Naive thymus-derived CD8-positive, alpha-beta T cell (primary cell): ENCODE results near the gene DBP. TPM values are rescaled to one million over a fixed set of nuclear protein-coding genes. Genes with fewer than 3 reads are reported as not detected.
A peak's percentile ranks its signal among the peaks of the same experiment; 100 is the strongest.

Experiments
- ATAC-seq, 2 donors: fragments of 150-1000 bp; cut with Tn5 transposase in 1 of 2; sonication (Bioruptor Pico), chemical (Tn5 transposase) in 1 of 2; 1 replicate in 1 of 2; 2 replicates in 1 of 2; pipeline ENCODE4 v1.10.0; 2021; ENCODE audit warnings: mild to moderate bottlenecking in 2 of 2, moderate library complexity in 2 of 2
- POLR2A ChIA-PET: fragments of 350-600 bp; sonication (Branson Sonifier 250); formaldehyde crosslinking; loops from one replicate; lab custom pipeline; 2021; ENCODE audit warnings: antibody characterized with exemption; lab: Charles Lee
- DNase-seq, 10 donors: peaks; one replicate each; pipeline versions ENCODE4 v3.0.0 to v3.0.0-alpha.2; 2020 to 2022
- H3K27ac Mint-ChIP-seq, 10 donors: one replicate each; pipeline ENCODE4 v1.8.0; 2020 to 2022; ENCODE audit warnings: mild to moderate bottlenecking in 10 of 10, mixed read lengths in 10 of 10, moderate library complexity in 4 of 10, inconsistent platforms in 1 of 10
- H3K27me3 Mint-ChIP-seq, 5 donors: one replicate each; pipeline ENCODE4 v1.8.0; 2021 to 2022; ENCODE audit warnings: mixed read lengths in 5 of 5
- H3K36me3 Mint-ChIP-seq, 3 donors: one replicate each; pipeline ENCODE4 v1.8.0; 2020 to 2022; ENCODE audit warnings: mixed read lengths in 3 of 3, mild to moderate bottlenecking in 2 of 3, inconsistent platforms in 1 of 3
- H3K4me1 Mint-ChIP-seq, 4 donors: one replicate each; pipeline ENCODE4 v1.8.0; 2021 to 2022; ENCODE audit warnings: mixed read lengths in 4 of 4
- H3K4me3 Mint-ChIP-seq, 10 donors: one replicate each; pipeline ENCODE4 v1.8.0; 2020 to 2022; ENCODE audit warnings: mild to moderate bottlenecking in 10 of 10, mixed read lengths in 10 of 10, moderate library complexity in 6 of 10, inconsistent platforms in 1 of 10
- H3K9me3 Mint-ChIP-seq, 9 donors: one replicate each; pipeline ENCODE4 v1.8.0; 2020 to 2022; ENCODE audit warnings: mixed read lengths in 9 of 9, mild to moderate bottlenecking in 3 of 9, inconsistent platforms in 1 of 9, moderate library complexity in 1 of 9
- polyA plus RNA-seq, 3 donors: library from polyadenylated mRNA; unstranded; fragments of 300-500 nt; fragmentation: Illumina TruSeq; gene quantifications; one replicate each; pipeline ENCODE4 v1.2.3, GENCODE V29; 2021
- total RNA-seq, 8 experiments: library from RNA in 2 of 8; stranded (reverse) in 2 of 8; gene quantifications; one replicate each; pipeline ENCODE4 v1.2.3 and lab custom pipeline; 2021 to 2026

DBP gene
- total and polyA plus RNA-seq, 5 experiments from 2014 or later: 37.5 to 97.8 (median 63.1) TPM

DNA sequence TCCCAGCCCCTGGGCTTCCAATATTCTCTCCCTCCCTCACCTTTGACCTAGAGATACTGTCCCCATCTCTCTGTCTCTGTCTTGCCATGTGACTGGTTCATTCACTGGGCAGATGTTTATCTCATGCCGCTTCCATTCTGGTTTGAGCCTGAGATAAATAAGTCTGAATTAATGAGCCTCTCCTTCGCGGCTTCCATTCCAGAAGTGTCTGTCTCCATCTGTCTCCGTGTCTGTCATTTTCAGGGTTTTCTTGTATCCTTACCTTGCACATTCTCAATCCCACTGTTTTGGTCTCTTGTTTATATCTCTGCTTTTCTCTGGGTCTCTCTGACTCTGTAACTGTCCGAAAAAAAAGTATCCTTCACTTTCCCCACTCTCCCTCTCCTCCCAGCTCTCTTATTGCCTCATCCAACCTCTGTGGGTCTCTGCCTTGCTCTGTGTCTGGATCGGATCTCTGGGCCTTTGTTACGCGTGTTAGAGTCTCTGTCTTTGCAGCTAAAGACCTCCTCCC, 13.6 kb downstream of the DBP start:
- no peak for ATAC-seq
- POLR2A ChIA-PET: interaction anchor here (0.6 to 3.4 kb wide), 9 partner anchors 10 to 493 kb away, joined by 3 to 37 read pairs (median 5); partner anchors contain the start of genes CA11, DBP, SYNGR4 and TMEM143

DNA sequence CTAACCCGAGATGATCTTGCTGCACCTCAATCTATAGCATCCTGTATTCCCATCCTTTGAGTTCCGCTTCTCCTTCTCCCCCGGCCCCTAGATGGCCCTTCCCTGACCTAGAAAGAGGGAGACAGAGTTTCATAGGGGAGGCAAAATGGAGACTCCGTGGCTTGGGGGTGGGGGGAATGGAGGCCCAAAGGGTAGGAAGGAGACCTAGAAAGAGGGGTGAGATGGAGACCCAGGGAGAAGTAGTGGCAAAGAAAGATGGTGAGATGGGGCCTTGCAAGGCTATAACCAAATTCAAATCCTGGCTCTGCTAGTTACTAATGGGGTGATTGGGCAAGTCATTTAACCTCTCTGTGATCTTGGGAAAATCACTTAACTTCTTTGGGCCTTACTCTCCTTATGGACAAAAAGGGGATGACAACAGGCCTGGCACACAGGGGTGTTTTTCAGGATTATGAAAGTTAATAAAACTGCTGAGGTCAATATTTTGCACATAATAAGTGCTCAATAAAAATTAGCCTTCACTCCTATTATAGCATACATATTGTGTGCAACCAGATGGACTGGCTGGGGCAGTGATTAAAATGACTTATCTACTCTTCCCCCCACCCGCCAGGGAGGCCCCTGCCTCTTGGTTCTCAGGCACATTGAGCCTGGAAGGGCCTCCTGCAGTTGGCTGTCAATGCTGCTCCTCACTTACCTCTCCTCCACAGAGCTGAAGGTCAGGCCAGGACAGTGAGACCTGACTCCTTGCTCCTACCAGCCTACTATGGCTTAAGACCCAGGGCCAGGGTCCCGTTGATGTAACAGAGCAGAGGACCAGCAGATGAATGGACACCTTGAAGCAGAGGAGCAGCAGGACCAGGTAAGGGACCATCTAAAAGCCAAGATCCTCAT, 17.2 kb downstream of the DBP start:
- Mint-ChIP-seq H3K27me3 (no peaks in the 10 kb centered on the region), H3K4me1 (peaks cover 32 to 71% (median 54%) of the 10 kb centered on the region in 4 donors), H3K4me3 (peak overlapping the region; percentile 94 to 99 (median 96)), H3K27ac (peak overlapping the region; percentile 94 to 99 (median 98)), H3K9me3 (no peaks in the 10 kb centered on the region), H3K36me3 (peaks cover 0 to 40% (median 15%) of the 10 kb centered on the region in 3 donors)
- ATAC-seq: no peak
- POLR2A ChIA-PET: interaction anchor here (0.6 to 5.4 kb wide), 27 partner anchors 9 to 875 kb away, joined by 3 to 70 read pairs (median 6); partner anchors contain the start of genes CA11, DBP, GYS1 and KDELR1
- no peak for DNase-seq

More for the DNA sequence above, 13.6 kb downstream of the DBP start:
- Mint-ChIP-seq H3K36me3 (peaks cover 0 to 19% (median 0%) of the 10 kb centered on the region in 3 donors), H3K27me3 (no peaks in the 10 kb centered on the region), H3K4me3 (peak overlapping the region; percentile 80 to 98 (median 87)), H3K27ac (peak overlapping the region; percentile 90 to 98 (median 94)), H3K9me3 (no peaks in the 10 kb centered on the region), H3K4me1 (peaks cover 31 to 58% (median 44%) of the 10 kb centered on the region in 4 donors)
- no peak for DNase-seq

GRCh38 chr19:48618916-48619691, 18.1 kb downstream of the DBP start, which contains the start of the genes RPL18 and SPHK2:
Gene RPL18 (minus strand): TSS chr19:48619178. CDS start chr19:48619143, 35 bp downstream.
Gene SPHK2 (plus strand): TSS chr19:48619506. CDS start chr19:48620515, 1,009 bp downstream.
- Mint-ChIP-seq H3K36me3 (peaks cover 0 to 40% (median 15%) of the 10 kb centered on the region in 3 donors), H3K27me3 (no peaks in the 10 kb centered on the region), H3K9me3 (no peaks in the 10 kb centered on the region), H3K4me1 (peaks cover 28 to 66% (median 47%) of the 10 kb centered on the region in 4 donors), H3K27ac (peak within 1 kb of the TSS; percentile 94 to 99 (median 98)), H3K4me3 (peak within 1 kb of the TSS; percentile 94 to 99 (median 96))
- DNase-seq (peak; percentile 88 to 97 (median 93)), ATAC-seq (peak; percentile 77 to 78)
- POLR2A ChIA-PET: interaction anchor here (0.5 to 5.4 kb wide), 29 partner anchors 8 to 1364 kb away, joined by 3 to 70 read pairs (median 5); partner anchors contain the start of genes CA11, DBP, GYS1 and KDELR1

- Mint-ChIP-seq H3K4me3 (peak overlapping the region; percentile 94 to 99 (median 96)), H3K27ac (peak overlapping the region; percentile 94 to 99 (median 98)), H3K27me3 (no peaks in the 10 kb centered on the region), H3K4me1 (peaks cover 27 to 59% (median 40%) of the 10 kb centered on the region in 4 donors), H3K36me3 (peaks cover 0 to 37% (median 15%) of the 10 kb centered on the region in 3 donors), H3K9me3 (no peaks in the 10 kb centered on the region)
- POLR2A ChIA-PET: interaction anchor here (0.6 to 5.4 kb wide), 17 partner anchors 8 to 1363 kb away, joined by 3 to 70 read pairs (median 7); partner anchors contain the start of genes CA11, DBP, GYS1 and LMTK3
- ATAC-seq: no peak
- DNase-seq: no peak
These were observed 18.8 kb downstream of the DBP start for GRCh38 chr19:48618278-48618915.

DNA sequence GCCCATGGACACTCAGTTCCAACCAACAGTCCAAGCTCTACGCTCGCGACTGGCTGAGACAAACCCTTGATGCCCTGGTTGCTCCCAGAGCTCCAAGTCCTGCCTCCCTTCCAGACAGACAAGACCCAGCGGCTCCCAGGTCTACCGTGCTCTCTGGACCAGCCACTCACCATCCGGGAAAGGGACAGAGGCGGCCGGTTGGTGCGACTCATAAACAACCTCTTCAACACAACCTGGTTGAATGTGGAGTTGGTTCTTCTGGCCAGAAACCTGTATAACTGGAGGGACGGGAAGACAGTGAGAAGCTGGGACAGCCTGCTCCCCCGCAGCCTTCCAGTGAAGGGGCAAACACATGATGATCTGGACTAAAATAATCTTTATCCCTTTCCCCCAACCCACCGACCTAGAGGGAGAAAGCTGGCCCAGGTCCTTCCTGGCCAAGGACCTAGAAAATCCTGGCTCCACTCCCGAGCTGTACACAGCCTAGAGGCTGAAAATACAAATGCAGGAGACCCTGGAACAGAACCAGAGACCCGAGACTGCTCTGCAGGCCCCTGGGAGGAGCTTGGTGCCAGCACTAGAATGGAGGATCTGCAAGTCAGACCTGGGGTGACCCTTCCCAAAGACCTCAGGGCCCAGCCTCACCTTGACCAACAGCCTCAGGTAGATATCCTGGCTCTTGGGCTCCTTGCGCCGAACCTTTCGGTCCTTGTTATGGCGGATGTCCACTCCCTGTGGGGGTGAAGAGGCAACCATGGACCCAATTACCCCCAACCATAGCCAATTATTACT, 19.8 kb downstream of the DBP start:
- Mint-ChIP-seq H3K27me3 (no peaks in the 10 kb centered on the region), H3K27ac (peak overlapping the region; percentile 25 to 99 (median 98)), H3K36me3 (peaks cover 0 to 34% (median 15%) of the 10 kb centered on the region in 3 donors), H3K4me1 (peaks cover 24 to 50% (median 35%) of the 10 kb centered on the region in 4 donors), H3K9me3 (no peaks in the 10 kb centered on the region), H3K4me3 (peak overlapping the region; percentile 94 to 99 (median 96))
- ATAC-seq: no peak
- no peak for DNase-seq
- POLR2A ChIA-PET: interaction anchor here (0.6 to 5.4 kb wide), 8 partner anchors 8 to 141 kb away, joined by 3 to 70 read pairs (median 6); partner anchors contain the start of genes CA11 and DBP

- ATAC-seq: no peak
- Mint-ChIP-seq H3K4me1 (peaks cover 23 to 45% (median 32%) of the 10 kb centered on the region in 4 donors), H3K4me3 (peak overlapping the region; percentile 22 to 99 (median 80)), H3K27ac (peak overlapping the region in 9 of 10 donors; percentile 40 to 96 (median 67)), H3K36me3 (peaks cover 0 to 28% (median 15%) of the 10 kb centered on the region in 3 donors), H3K27me3 (no peaks in the 10 kb centered on the region), H3K9me3 (no peaks in the 10 kb centered on the region)
- no peak for DNase-seq
- POLR2A ChIA-PET: interaction anchor here (0.8 to 5.4 kb wide), 5 partner anchors 9 to 141 kb away, joined by 3 to 70 read pairs (median 6); partner anchors contain the start of genes CA11 and DBP
These were observed 20.6 kb downstream of the DBP start for GRCh38 chr19:48616491-48617056.

DNA sequence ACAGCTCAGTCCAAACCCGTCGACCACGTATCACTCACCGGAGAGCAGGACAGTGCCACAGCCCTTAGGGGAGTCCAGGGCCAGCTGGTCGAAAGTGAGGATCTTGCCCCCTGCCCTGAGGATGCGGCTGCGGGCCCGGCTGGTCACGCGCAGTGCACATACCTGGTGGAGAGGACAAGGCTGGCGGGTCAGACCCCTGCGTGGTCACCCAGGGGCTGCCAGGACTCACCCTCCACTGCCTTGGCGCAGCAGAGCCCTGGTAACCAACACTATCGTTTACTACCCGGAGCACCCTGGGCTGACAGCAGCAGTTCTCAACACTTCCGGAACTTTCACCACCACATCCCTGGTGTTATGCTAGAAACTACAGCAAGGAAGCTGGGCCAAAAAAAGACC, 21.1 kb downstream of the DBP start:
- H3K4me3 Mint-ChIP-seq: peak overlapping the region in 9 of 10 donors; percentile 53 to 99 (median 94)
- DNase-seq: no peak

DNA sequence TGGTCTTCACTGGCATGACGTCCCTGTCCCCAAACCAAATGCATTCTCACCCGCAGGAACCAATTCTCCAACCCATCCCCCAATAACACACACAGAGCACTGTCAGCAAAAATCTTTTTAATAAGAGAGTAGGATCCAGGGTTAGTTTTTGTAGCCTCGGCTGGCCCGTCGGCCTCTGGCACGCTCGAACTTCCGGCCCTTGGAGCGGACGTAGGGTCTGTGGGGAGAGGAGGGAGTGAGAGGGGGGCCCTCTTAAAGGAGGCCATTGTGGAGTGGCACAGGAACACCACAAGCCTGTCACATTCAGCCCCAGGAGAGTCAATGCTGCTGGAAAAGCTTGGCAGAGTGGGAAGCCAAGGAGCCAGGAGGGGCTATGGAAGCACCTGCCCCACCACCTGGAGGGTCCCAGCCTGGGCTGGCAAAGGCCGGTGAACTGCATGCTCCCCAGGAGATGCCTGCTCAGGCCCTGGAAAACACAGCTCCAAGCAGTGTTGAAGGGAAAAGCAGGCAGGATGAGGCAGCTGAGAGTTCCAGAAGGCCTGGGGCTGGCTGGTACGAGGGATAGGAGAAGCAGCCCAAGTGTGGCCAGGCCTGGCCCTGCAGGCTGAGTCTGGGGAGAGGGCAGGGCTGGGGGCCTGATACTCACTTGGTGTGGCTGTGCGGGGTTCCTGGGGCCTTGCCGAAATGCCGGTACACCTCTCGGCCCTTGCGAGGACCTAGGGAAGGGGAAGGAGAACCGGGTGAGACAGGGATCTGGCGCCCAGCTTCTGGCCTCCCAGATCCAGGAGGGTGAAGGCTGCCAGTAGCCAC, 21.7 kb downstream of the DBP start:
- POLR2A ChIA-PET: interaction anchor here (0.6 to 5.4 kb wide), 3 partner anchors 17 to 29 kb away, joined by 3 to 70 read pairs (median 44); partner anchors contain the start of genes CA11 and DBP
- ATAC-seq (no peak), DNase-seq (no peak)
- Mint-ChIP-seq H3K9me3 (no peaks in the 10 kb centered on the region), H3K27me3 (no peaks in the 10 kb centered on the region), H3K4me3 (peak overlapping the region in 3 of 10 donors; percentile 7 to 36 (median 34)), H3K4me1 (peaks cover 24 to 41% (median 31%) of the 10 kb centered on the region in 4 donors), H3K36me3 (peaks cover 0 to 25% (median 15%) of the 10 kb centered on the region in 3 donors), H3K27ac (peak overlapping the region in 4 of 10 donors; percentile 34 to 73 (median 54))

More for the DNA sequence above, 21.1 kb downstream of the DBP start:
- Mint-ChIP-seq H3K27me3 (no peaks in the 10 kb centered on the region), H3K4me1 (peaks cover 23 to 41% (median 31%) of the 10 kb centered on the region in 4 donors), H3K36me3 (peaks cover 0 to 25% (median 15%) of the 10 kb centered on the region in 3 donors), H3K27ac (peak overlapping the region in 8 of 10 donors; percentile 13 to 88 (median 66)), H3K9me3 (no peaks in the 10 kb centered on the region)
- no peak for ATAC-seq
- POLR2A ChIA-PET: interaction anchor here (0.6 to 5.4 kb wide), 4 partner anchors 18 to 29 kb away, joined by 3 to 70 read pairs (median 25); partner anchors contain the start of genes CA11 and DBP

GRCh38 chr19:48614436-48615230, 22.5 kb downstream of the DBP start, which contains the start of gene FAM83E:
Gene FAM83E (minus strand): TSS chr19:48615076. CDS start chr19:48613372, 1,704 bp downstream.
- peak within 1 kb of the TSS in 6 of 10 donors; percentile 7 to 77 (median 68) for H3K27ac Mint-ChIP-seq
- no peaks in the 10 kb centered on the region for H3K27me3 Mint-ChIP-seq
- peaks cover 18 to 34% (median 24%) of the 10 kb centered on the region in 4 donors for H3K4me1 Mint-ChIP-seq
- H3K4me3 Mint-ChIP-seq: peak within 1 kb of the TSS in 4 of 10 donors; percentile 7 to 67 (median 30)
- no peak for DNase-seq
- ATAC-seq: no peak
- no peaks in the 10 kb centered on the region for H3K9me3 Mint-ChIP-seq
- POLR2A ChIA-PET: interaction anchor here (0.5 to 5.4 kb wide), 3 partner anchors 17 to 202 kb away, joined by 3 to 70 read pairs (median 6); partner anchors contain the start of gene DBP
- H3K36me3 Mint-ChIP-seq: peaks cover 0 to 25% (median 15%) of the 10 kb centered on the region in 3 donors
